OCI-LY3 (cell line): ENCODE results near the gene ZBTB7C.

Experiments
- H2AFZ ChIP-seq: fragments of 200-600, 300-600 bp; shearing (Covaris generic); 2 replicates; pipeline ENCODE4 v1.6.0; 2014; ENCODE audit warnings: antibody characterized with exemption, low read depth, low read length
- H3K27ac ChIP-seq: fragments of 200-600, 300-600 bp; sonication (generic); 2 replicates; pipeline ENCODE4 v1.5.1; 2014; ENCODE audit warnings: mild to moderate bottlenecking, low read length, moderate library complexity, mixed read lengths
- H3K27me3 ChIP-seq: fragments of 200-600, 300-600 bp; sonication (generic); 2 replicates; pipeline ENCODE4 v1.6.1; 2014; ENCODE audit warnings: low read depth, low read length, mixed read lengths
- H3K36me3 ChIP-seq: fragments of 200-600, 300-600 bp; sonication (generic); replicated peaks from 2 replicates; pipeline ENCODE3; 2014; ENCODE audit warnings: low read depth, low read length, mixed read lengths
- H3K4me1 ChIP-seq: fragments of 300-600, 200-600 bp; sonication (generic); 2 replicates; pipeline ENCODE4 v1.6.1; 2014; ENCODE audit warnings: low read length, mixed read lengths
- H3K4me2 ChIP-seq: fragments of 200-600, 300-600 bp; sonication (generic); 2 replicates; pipeline ENCODE4 v1.6.1; 2014; ENCODE audit warnings: low read length, mixed read lengths
- H3K4me3 ChIP-seq: fragments of 300-600, 200-600 bp; sonication (generic); 2 replicates; pipeline ENCODE4 v1.5.1; 2014; ENCODE audit warnings: antibody characterized with exemption, mild to moderate bottlenecking, low read length, moderate library complexity
- H3K79me2 ChIP-seq: fragments of 300-600, 200-600 bp; shearing (Covaris generic); 2 replicates; pipeline ENCODE4 v1.6.1; 2014; ENCODE audit warnings: mild to moderate bottlenecking, low read length, mixed read lengths
- H3K9ac ChIP-seq: fragments of 300-600, 200-600 bp; shearing (Covaris generic); 2 replicates; pipeline ENCODE4 v1.6.0; 2014; ENCODE audit warnings: mild to moderate bottlenecking, low read length, moderate library complexity
- H3K9me3 ChIP-seq: fragments of 200-600, 300-600 bp; shearing (Covaris generic); 2 replicates; pipeline ENCODE4 v1.6.1; 2014; ENCODE audit warnings: low read length, mixed read lengths; ENCODE audit not compliant: insufficient read depth
- H4K20me1 ChIP-seq: fragments of 200-600, 300-600 bp; sonication (generic); 2 replicates; pipeline ENCODE4 v1.6.1; 2016; ENCODE audit warnings: low read length, mixed read lengths; ENCODE audit not compliant: insufficient read depth
- CTCF ChIP-seq: fragments of 200-600, 300-600 bp; sonication (generic); IDR thresholded peaks from 2 replicates; pipeline ENCODE4 v1.5.1; 2014; ENCODE audit warnings: antibody characterized with exemption, low read length, low read depth
- EZH2phosphoT487 ChIP-seq: fragments of 200-600 bp; shearing (Covaris generic); IDR thresholded peaks from 2 replicates; pipeline ENCODE4 v1.6.1; 2018; ENCODE audit warnings: antibody characterized with exemption, mixed run types, low read depth

Gene ZBTB7C

GRCh38 chr18:48397021-48397420 lies 12.2 kb downstream of the ZBTB7C start:
- Histone ChIP-seq H3K9me3 (no peaks in the 10 kb centered on the region), H3K79me2 (no peaks in the 10 kb centered on the region), H4K20me1 (no peaks in the 10 kb centered on the region), H3K4me2 (no peak overlapping the region), H3K27me3 (peaks cover 82% of the 10 kb centered on the region), H3K36me3 (no peaks in the 10 kb centered on the region), H3K9ac (no peak overlapping the region), H2AFZ (no peak overlapping the region), H3K4me3 (no peak overlapping the region), H3K27ac (no peak overlapping the region), H3K4me1 (peaks cover 4% of the 10 kb centered on the region; the same call in 1 of the 2 replicates)
- no peak for TF ChIP-seq CTCF
- no peak for TF ChIP-seq EZH2phosphoT487

- Histone ChIP-seq H3K4me3 (no peak overlapping the region), H3K9ac (no peak overlapping the region), H3K4me1 (peaks cover 4% of the 10 kb centered on the region; the same call in 1 of the 2 replicates), H3K27ac (no peak overlapping the region), H4K20me1 (no peaks in the 10 kb centered on the region), H3K9me3 (no peaks in the 10 kb centered on the region), H3K36me3 (no peaks in the 10 kb centered on the region), H3K79me2 (no peaks in the 10 kb centered on the region), H2AFZ (no peak overlapping the region), H3K4me2 (no peak overlapping the region), H3K27me3 (peaks cover 87% of the 10 kb centered on the region)
- no peak for TF ChIP-seq EZH2phosphoT487
- no peak for TF ChIP-seq CTCF
Observed at GRCh38 chr18:48396561-48396960, 12.6 kb downstream of the ZBTB7C start.

DNA sequence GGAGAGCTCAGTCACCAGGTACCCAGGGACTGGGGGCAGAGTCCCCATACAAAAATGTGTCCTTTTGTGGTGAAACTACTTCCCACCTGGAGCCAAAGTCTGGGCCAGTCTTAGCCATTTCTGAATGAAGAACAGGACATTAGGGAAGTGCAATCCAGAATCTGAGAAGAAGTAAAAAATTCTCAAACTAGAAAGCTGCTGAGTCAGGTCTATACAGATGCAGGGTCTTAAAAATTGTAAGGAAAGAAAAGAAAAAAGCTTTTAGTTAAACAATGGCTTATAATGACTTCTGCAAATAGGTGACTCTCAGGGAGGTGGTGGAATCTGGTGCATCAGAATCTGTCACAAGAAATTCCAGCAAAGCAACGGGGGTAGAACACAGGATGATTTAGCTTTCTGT lies 13.5 kb downstream of the ZBTB7C start:
- no peak overlapping the region for H3K4me3 ChIP-seq
- no peak overlapping the region for H2AFZ ChIP-seq
- peaks cover 86% of the 10 kb centered on the region for H3K27me3 ChIP-seq
- H3K4me2 ChIP-seq = no peak overlapping the region
- no peak overlapping the region for H3K27ac ChIP-seq
- no peak for TF ChIP-seq CTCF
- TF ChIP-seq EZH2phosphoT487 = no peak
- no peaks in the 10 kb centered on the region for H3K79me2 ChIP-seq
- H3K9ac ChIP-seq = no peak overlapping the region
- H4K20me1 ChIP-seq = no peaks in the 10 kb centered on the region
- no peaks in the 10 kb centered on the region for H3K9me3 ChIP-seq
- no peaks in the 10 kb centered on the region for H3K36me3 ChIP-seq
- H3K4me1 ChIP-seq = peaks cover 4% of the 10 kb centered on the region; the same call in 1 of the 2 replicates

DNA sequence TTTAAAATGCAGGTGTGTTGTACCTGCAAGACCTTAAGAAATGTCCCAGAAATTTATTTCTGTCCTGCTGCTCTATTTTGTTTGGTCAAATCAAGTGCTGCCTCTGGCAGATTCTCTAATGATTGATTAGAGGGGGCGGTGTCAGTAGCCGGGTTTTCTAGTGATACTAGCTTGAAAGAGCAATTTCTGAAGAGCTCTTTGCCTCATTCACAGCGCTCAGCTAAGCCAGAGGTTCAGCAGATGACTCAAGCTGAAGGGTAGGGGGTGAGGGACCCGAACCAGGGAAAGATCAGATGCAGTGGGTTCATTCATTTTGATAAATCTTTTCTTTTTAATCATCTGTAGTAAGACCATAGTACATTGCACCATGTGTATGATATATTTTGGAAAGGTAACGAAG lies 15.0 kb downstream of the ZBTB7C start:
- H3K27me3 ChIP-seq = peaks cover 83% of the 10 kb centered on the region
- H3K27ac ChIP-seq = no peak overlapping the region
- peaks cover 4% of the 10 kb centered on the region; the same call in 1 of the 2 replicates for H3K4me1 ChIP-seq
- no peak overlapping the region for H3K4me2 ChIP-seq
- no peak overlapping the region for H3K9ac ChIP-seq
- no peaks in the 10 kb centered on the region for H3K36me3 ChIP-seq
- no peak overlapping the region for H2AFZ ChIP-seq
- H4K20me1 ChIP-seq = no peaks in the 10 kb centered on the region
- H3K9me3 ChIP-seq = no peaks in the 10 kb centered on the region
- no peak for TF ChIP-seq CTCF
- no peaks in the 10 kb centered on the region for H3K79me2 ChIP-seq
- no peak overlapping the region for H3K4me3 ChIP-seq
